HG03520 (cell line): ENCODE results near the gene FSHR.

Experiments
- ATAC-seq: cut with Tn5 transposase; IDR thresholded peaks from one replicate; pipeline ENCODE4 v1.9.1; 2021; ENCODE audit warnings: mild to moderate bottlenecking, moderate library complexity; ENCODE audit not compliant: unreplicated experiment

Gene FSHR

GRCh38 chr2:48915227-48915626, 239.1 kb downstream of the FSHR start:
- ATAC-seq: no peak

GRCh38 chr2:48914477-48915089, 239.7 kb downstream of the FSHR start:
- ATAC-seq: peak; percentile 81
